ENCODE measurements around the gene CD9.

GRCh38 chr12:6226002-6226678 is 25.9 kb downstream of the CD9 start:
- TF ChIP-seq CTCF (conservative IDR thresholded peaks at IDR 0.05 in 1 of 2, IDR thresholded peaks at IDR 0.05 in 1 of 2; ENCODE audit: low read depth in 1 of 2, low read length in 2 of 2) = no peak
- no peak for TF ChIP-seq EZH2 (IDR thresholded peaks at IDR 0.05; ENCODE audit: low read length, missing control alignments)

All from fibroblast of lung (primary cell).